ENCODE measurements around the gene CCDC149. TPM values are rescaled to one million over a fixed set of nuclear protein-coding genes. Genes with fewer than 3 reads are reported as not detected.

Gene CCDC149
- total and polyA plus RNA-seq, 2 of the 4 experiments (the other 2 are of a cell fraction) = 6.7 to 7.0 TPM

DNA sequence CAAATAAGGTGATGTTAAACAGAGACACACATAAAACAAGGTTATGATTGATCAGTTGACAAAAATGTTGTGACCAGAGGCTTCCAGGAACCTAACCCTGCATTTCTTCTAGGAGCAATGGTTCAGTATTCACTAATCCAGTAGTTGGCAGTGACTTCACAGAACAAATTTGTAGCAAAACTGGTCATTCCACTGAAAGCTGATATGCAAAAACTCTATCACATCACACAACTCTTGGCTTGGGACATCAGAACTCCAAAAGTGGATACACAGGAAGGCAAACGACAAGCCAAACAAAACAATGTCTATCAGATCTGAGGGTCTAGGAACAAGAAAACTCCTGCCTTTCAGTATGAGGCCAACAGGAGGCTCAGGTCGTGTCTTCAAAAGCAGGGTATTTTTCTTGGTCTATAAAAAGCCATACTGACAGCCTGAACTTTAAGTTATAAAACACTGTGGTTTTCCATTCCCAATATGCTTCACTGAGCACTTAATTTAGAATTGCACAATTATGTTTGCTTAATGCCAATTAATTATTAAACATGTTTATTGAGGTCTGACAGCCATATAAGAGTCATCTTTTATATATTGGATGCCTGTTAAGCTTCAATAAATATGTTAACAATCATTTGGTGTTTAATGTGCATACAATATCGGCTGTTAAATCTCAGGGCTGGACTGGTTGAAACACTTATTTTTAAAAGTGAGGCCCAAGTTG lies 71.9 kb downstream of the CCDC149 start:
- ChIA-PET POLR2A (ENCODE audit: unreplicated experiment) (no interaction called here), CTCF (no interaction called here)
- Histone ChIP-seq H4K5ac (ENCODE audit: low read depth, low read length) (no peak overlapping the region), H2AK5ac (ENCODE audit: low read depth, low read length) (no peak overlapping the region), H3K36me3 (ENCODE audit: control insufficient read depth, insufficient read depth, low read length) (peaks cover 4% of the 10 kb centered on the region; the same call in 1 of the 2 replicates), H3K18ac (ENCODE audit: low read depth, low read length) (no peak overlapping the region), H2BK5ac (ENCODE audit: low read depth, low read length, poor library complexity, severe bottlenecking) (no peak overlapping the region), H3K79me1 (ENCODE audit: low read depth in 1 of 2, low read length in 2 of 2) (no peaks in the 10 kb centered on the region; a peak in 1 of 4 replicates), H3K4me2 (ENCODE audit: low read depth, low read length) (no peak overlapping the region), H2BK20ac (ENCODE audit: low read depth, low read length) (no peak overlapping the region), H3K27ac (ENCODE audit: insufficient read depth, low read length) (no peak overlapping the region), H3K23ac (ENCODE audit: low read depth, low read length) (no peak overlapping the region), H2BK15ac (ENCODE audit: low read depth, low read length) (no peak overlapping the region), H3K4me1 (ENCODE audit: control insufficient read depth, insufficient read depth, low read length) (peaks cover 2% of the 10 kb centered on the region; the same call in 1 of the 2 replicates), H3K9ac (ENCODE audit: low read depth, low read length) (no peak overlapping the region), H3K14ac (replicated peaks; ENCODE audit: low read depth, low read length) (no peak overlapping the region), H4K91ac (ENCODE audit: insufficient read depth, low read depth, low read length) (no peak overlapping the region), H3K56ac (ENCODE audit: extremely low read depth, insufficient read depth, low read length) (no peak overlapping the region), H4K8ac (ENCODE audit: low read depth in 2 of 2, low read length in 2 of 2) (no peak overlapping the region), H2AFZ (replicated peaks; ENCODE audit: low read length, poor library complexity) (no peak overlapping the region), H3K4ac (ENCODE audit: low read depth, low read length) (no peak overlapping the region), H2AK9ac (replicated peaks; ENCODE audit: low read depth, low read length, poor library complexity) (no peak overlapping the region), H3K27me3 (ENCODE audit: control insufficient read depth, insufficient read depth, low read length) (no peaks in the 10 kb centered on the region), H3K4me3 (ENCODE audit: insufficient read depth, low read depth, low read length) (no peak overlapping the region), H3K9me3 (ENCODE audit: control insufficient read depth, insufficient read depth, low read length) (no peaks in the 10 kb centered on the region; the same call in 1 of the 2 replicates), H2BK120ac (ENCODE audit: low read depth, low read length) (no peak overlapping the region), H3K9me1 (ENCODE audit: insufficient read depth, low read length) (0 out of 2 replicates have a peak, but pooled peaks cover 7% of the 10 kb centered on the region), H4K20me1 (ENCODE audit: insufficient read depth, low read length) (no peaks in the 10 kb centered on the region)
- no peak for DNase-seq
- no peak for TF ChIP-seq NFE2L2 (IDR thresholded peaks at IDR 0.05; ENCODE audit: low read depth, low read length)
- TF ChIP-seq, protein P1, sequence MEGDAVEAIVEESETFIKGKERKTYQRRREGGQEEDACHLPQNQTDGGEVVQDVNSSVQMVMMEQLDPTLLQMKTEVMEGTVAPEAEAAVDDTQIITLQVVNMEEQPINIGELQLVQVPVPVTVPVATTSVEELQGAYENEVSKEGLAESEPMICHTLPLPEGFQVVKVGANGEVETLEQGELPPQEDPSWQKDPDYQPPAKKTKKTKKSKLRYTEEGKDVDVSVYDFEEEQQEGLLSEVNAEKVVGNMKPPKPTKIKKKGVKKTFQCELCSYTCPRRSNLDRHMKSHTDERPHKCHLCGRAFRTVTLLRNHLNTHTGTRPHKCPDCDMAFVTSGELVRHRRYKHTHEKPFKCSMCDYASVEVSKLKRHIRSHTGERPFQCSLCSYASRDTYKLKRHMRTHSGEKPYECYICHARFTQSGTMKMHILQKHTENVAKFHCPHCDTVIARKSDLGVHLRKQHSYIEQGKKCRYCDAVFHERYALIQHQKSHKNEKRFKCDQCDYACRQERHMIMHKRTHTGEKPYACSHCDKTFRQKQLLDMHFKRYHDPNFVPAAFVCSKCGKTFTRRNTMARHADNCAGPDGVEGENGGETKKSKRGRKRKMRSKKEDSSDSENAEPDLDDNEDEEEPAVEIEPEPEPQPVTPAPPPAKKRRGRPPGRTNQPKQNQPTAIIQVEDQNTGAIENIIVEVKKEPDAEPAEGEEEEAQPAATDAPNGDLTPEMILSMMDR (conservative IDR thresholded peaks at IDR 0.05; ENCODE audit: low read depth, low read length) = no peak
- no peak for TF ChIP-seq SMC3 (IDR thresholded peaks at IDR 0.05; ENCODE audit: low read depth, low read length)
- no peak for TF ChIP-seq RFX5 (IDR thresholded peaks at IDR 0.05; ENCODE audit: low read depth, low read length)
- TF ChIP-seq FOS (IDR thresholded peaks at IDR 0.05; ENCODE audit: low read depth, low read length) = no peak
- no peak for TF ChIP-seq BHLHE40 (IDR thresholded peaks at IDR 0.05; ENCODE audit: low read depth, low read length)
- no peak for TF ChIP-seq RAD21 (IDR thresholded peaks at IDR 0.05; ENCODE audit: low read length)
- TF ChIP-seq POLR2A (IDR thresholded peaks at IDR 0.05; ENCODE audit: low read depth, low read length) = no peak
- TF ChIP-seq CEBPB (IDR thresholded peaks at IDR 0.05; ENCODE audit: low read depth, low read length) = no peak
- no peak for TF ChIP-seq MAFK (IDR thresholded peaks at IDR 0.05; ENCODE audit: low read depth, low read length)
- TF ChIP-seq RCOR1 (IDR thresholded peaks at IDR 0.05; ENCODE audit: insufficient replicate concordance, low read length) = no peak
- no peak for TF ChIP-seq MXI1 (IDR thresholded peaks at IDR 0.05; ENCODE audit: borderline replicate concordance, low read depth, low read length)
- no peak for TF ChIP-seq MAZ (IDR thresholded peaks at IDR 0.05; ENCODE audit: borderline replicate concordance, low read depth, low read length)
- TF ChIP-seq, protein P2, sequence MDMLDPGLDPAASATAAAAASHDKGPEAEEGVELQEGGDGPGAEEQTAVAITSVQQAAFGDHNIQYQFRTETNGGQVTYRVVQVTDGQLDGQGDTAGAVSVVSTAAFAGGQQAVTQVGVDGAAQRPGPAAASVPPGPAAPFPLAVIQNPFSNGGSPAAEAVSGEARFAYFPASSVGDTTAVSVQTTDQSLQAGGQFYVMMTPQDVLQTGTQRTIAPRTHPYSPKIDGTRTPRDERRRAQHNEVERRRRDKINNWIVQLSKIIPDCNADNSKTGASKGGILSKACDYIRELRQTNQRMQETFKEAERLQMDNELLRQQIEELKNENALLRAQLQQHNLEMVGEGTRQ (IDR thresholded peaks at IDR 0.05; ENCODE audit: low read depth, low read length) = no peak
- in situ Hi-C loops (cut with MboI; ENCODE audit: low sequenced_read_pairs) = no loop called here
- no peak for ATAC-seq (ENCODE audit: low read depth)
- BruUV-seq (replicated peaks) = no TSS peak
- no CpG with 5 or more reads among the region's 3 CpGs for WGBS, 2 experiments (ENCODE audit: extremely low coverage in 2 of 2, insufficient read length in 1 of 2)
- dilution Hi-C loops (cut with HindIII; ENCODE audit: low sequenced_read_pairs, unreplicated experiment) = no loop called here
- intact Hi-C loops (cut with micrococcal nuclease) = no loop called here

All from IMR-90 (cell line).